ENCODE data around the gene C1QL1.

- no peak for TF ChIP-seq CTCF (IDR thresholded peaks at IDR 0.05; ENCODE audit: low read length)
- no peak for TF ChIP-seq EZH2 (IDR thresholded peaks at IDR 0.05; ENCODE audit: borderline replicate concordance, low read length)
Measured at GRCh38 chr17:44959821-44960531, 8.1 kb downstream of the C1QL1 start.

Data from OCI-LY1 (cell line).